NCI-H2227 treated with DMSO at 0.1 percent for 48 hours (cell line): ENCODE data around the gene EVL.
A peak's percentile ranks its signal among the peaks of the same experiment; 100 is the strongest.
"Not testable (repeated sequence)": the region's sequence is repeated elsewhere in the genome, so short reads cannot be mapped to it uniquely, and the experiment has no call there.

Experiments used
- DNase-seq: peaks from one replicate; lab custom pipeline; 2025; lab: John Stamatoyannopoulos, UW

The EVL gene

GRCh38 chr14:100065111-100065871 lies at the start of gene EVL:
TSS of gene EVL (plus strand) at chr14:100065422. CDS start at chr14:100065501, 79 bp downstream.
- no peak for DNase-seq

- DNase-seq, result no peak
Measured at GRCh38 chr14:100017553-100017952, 47.7 kb upstream of the EVL start.

- no peak for DNase-seq
Measured at GRCh38 chr14:100018054-100018453, 47.2 kb upstream of the EVL start.

- DNase-seq, result no peak
Measured at GRCh38 chr14:100018482-100018881, 46.7 kb upstream of the EVL start.

GRCh38 chr14:100019156-100019744 lies 46.0 kb upstream of the EVL start:
- peak; percentile 73 for DNase-seq

GRCh38 chr14:100020629-100021028 lies 44.6 kb upstream of the EVL start:
- DNase-seq, result no peak

- peak; percentile 23 for DNase-seq
Measured at GRCh38 chr14:100022772-100023451, 42.3 kb upstream of the EVL start.

- no peak for DNase-seq
Measured at GRCh38 chr14:100025111-100025510, 40.1 kb upstream of the EVL start.

GRCh38 chr14:100027771-100028490 lies 37.3 kb upstream of the EVL start:
- no peak for DNase-seq

- no peak for DNase-seq
Measured at GRCh38 chr14:100028990-100029677, 36.1 kb upstream of the EVL start.

- DNase-seq, result not testable (repeated sequence)
Measured at GRCh38 chr14:100030006-100030405, 35.2 kb upstream of the EVL start.

GRCh38 chr14:100030452-100031153 lies 34.6 kb upstream of the EVL start:
- DNase-seq, result no peak

GRCh38 chr14:100031506-100032281 lies 33.5 kb upstream of the EVL start:
- DNase-seq, result no peak

GRCh38 chr14:100032738-100033137 lies 32.5 kb upstream of the EVL start:
- no peak for DNase-seq

GRCh38 chr14:100033347-100034075 lies 31.7 kb upstream of the EVL start:
- no peak for DNase-seq

GRCh38 chr14:100034468-100034867 lies 30.8 kb upstream of the EVL start:
- no peak for DNase-seq

GRCh38 chr14:100034961-100035500 lies 30.2 kb upstream of the EVL start:
- DNase-seq, result no peak

GRCh38 chr14:100035700-100036099 lies 29.5 kb upstream of the EVL start:
- no peak for DNase-seq

- no peak for DNase-seq
Measured at GRCh38 chr14:100037353-100037752, 27.9 kb upstream of the EVL start.
